ENCODE measurements around the gene KLHL3. TPM values are rescaled to one million over a fixed set of nuclear protein-coding genes. Genes with fewer than 3 reads are reported as not detected.
A peak's percentile ranks its signal among the peaks of the same experiment; 100 is the strongest.
"Not testable (repeated sequence)": the region's sequence is repeated elsewhere in the genome, so short reads cannot be mapped to it uniquely, and the experiment has no call there.

Gene KLHL3
- total RNA-seq, 2 experiments from 2014 or later = 16.3 to 21.2 TPM

- Mint-ChIP-seq H3K27ac (peak overlapping the region; percentile 71), H3K4me1 (peaks cover 26% of the 10 kb centered on the region), H3K9me3 (no peaks in the 10 kb centered on the region), H3K36me3 (peaks cover 8% of the 10 kb centered on the region), H3K27me3 (no peaks in the 10 kb centered on the region), H3K4me3 (peak overlapping the region; percentile 47)
- DNase-seq (no peak), ATAC-seq (ENCODE audit: low read depth) (peak; percentile 30)
- POLR2A ChIA-PET = interaction anchor here (0.9 to 2.1 kb wide), 7 partner anchors 16 to 89 kb away, joined by 3 to 15 read pairs (median 3); partner anchors contain the start of genes HNRNPA0 and KLHL3
Observed at GRCh38 chr5:137666461-137666850, 69.4 kb downstream of the KLHL3 start.

GRCh38 chr5:137665678-137666460 is 70.0 kb downstream of the KLHL3 start:
- DNase-seq (peak; percentile 47), ATAC-seq (ENCODE audit: low read depth) (peak; percentile 100)
- H3K36me3 Mint-ChIP-seq = peaks cover 5% of the 10 kb centered on the region
- H3K4me3 Mint-ChIP-seq = peak overlapping the region; percentile 47
- H3K27ac Mint-ChIP-seq = peak overlapping the region; percentile 71
- no peaks in the 10 kb centered on the region for H3K9me3 Mint-ChIP-seq
- POLR2A ChIA-PET = interaction anchor here (0.9 to 2.1 kb wide), 6 partner anchors 17 to 89 kb away, joined by 3 to 15 read pairs (median 4); partner anchors contain the start of genes HNRNPA0 and KLHL3
- peaks cover 27% of the 10 kb centered on the region for H3K4me1 Mint-ChIP-seq
- no peaks in the 10 kb centered on the region for H3K27me3 Mint-ChIP-seq

GRCh38 chr5:137660349-137660817 is 75.5 kb downstream of the KLHL3 start:
- Mint-ChIP-seq H3K4me3 (no peak overlapping the region), H3K36me3 (peaks cover 7% of the 10 kb centered on the region), H3K4me1 (peaks cover 13% of the 10 kb centered on the region), H3K27ac (no peak overlapping the region), H3K9me3 (no peaks in the 10 kb centered on the region), H3K27me3 (no peaks in the 10 kb centered on the region)
- peak; percentile 91 for ATAC-seq (ENCODE audit: low read depth)
- POLR2A ChIA-PET = interaction anchor here (1.0 to 2.2 kb wide), 4 partner anchors 76 to 94 kb away, joined by 3 to 14 read pairs (median 8); partner anchors contain the start of genes HNRNPA0 and KLHL3
- peak; percentile 63 for DNase-seq

GRCh38 chr5:137659209-137659608 is 76.7 kb downstream of the KLHL3 start:
- POLR2A ChIA-PET = interaction anchor here (0.6 to 0.9 kb wide), 2 partner anchors 83 to 92 kb away, joined by 3 to 4 read pairs; no protein-coding TSS in a partner anchor
- Mint-ChIP-seq H3K9me3 (no peaks in the 10 kb centered on the region), H3K36me3 (peaks cover 7% of the 10 kb centered on the region), H3K27me3 (no peaks in the 10 kb centered on the region), H3K27ac (no peak overlapping the region), H3K4me1 (peaks cover 11% of the 10 kb centered on the region), H3K4me3 (no peak overlapping the region)
- ATAC-seq (ENCODE audit: low read depth) (no peak), DNase-seq (no peak)

GRCh38 chr5:137658324-137658723 is 77.6 kb downstream of the KLHL3 start:
- Mint-ChIP-seq H3K9me3 (no peaks in the 10 kb centered on the region), H3K36me3 (peaks cover 7% of the 10 kb centered on the region), H3K27ac (no peak overlapping the region), H3K27me3 (no peaks in the 10 kb centered on the region), H3K4me3 (no peak overlapping the region), H3K4me1 (peaks cover 11% of the 10 kb centered on the region)
- POLR2A ChIA-PET = interaction anchor here (0.9 kb wide), 1 partner anchor 95 kb away, joined by 3 read pairs; the partner anchor contains the start of gene HNRNPA0
- ATAC-seq (ENCODE audit: low read depth) = no peak
- DNase-seq = no peak

GRCh38 chr5:137657073-137657472 is 78.8 kb downstream of the KLHL3 start:
- POLR2A ChIA-PET = no interaction called here
- H3K36me3 Mint-ChIP-seq = peaks cover 7% of the 10 kb centered on the region
- ATAC-seq (ENCODE audit: low read depth) (no peak), DNase-seq (no peak)
- H3K27me3 Mint-ChIP-seq = no peaks in the 10 kb centered on the region
- H3K9me3 Mint-ChIP-seq = no peaks in the 10 kb centered on the region
- peaks cover 8% of the 10 kb centered on the region for H3K4me1 Mint-ChIP-seq
- H3K27ac Mint-ChIP-seq = no peak overlapping the region
- H3K4me3 Mint-ChIP-seq = no peak overlapping the region

- H3K9me3 Mint-ChIP-seq = no peaks in the 10 kb centered on the region
- DNase-seq (no peak), ATAC-seq (ENCODE audit: low read depth) (no peak)
- no peak overlapping the region for H3K4me3 Mint-ChIP-seq
- peaks cover 5% of the 10 kb centered on the region for H3K4me1 Mint-ChIP-seq
- peaks cover 7% of the 10 kb centered on the region for H3K36me3 Mint-ChIP-seq
- POLR2A ChIA-PET = no interaction called here
- no peak overlapping the region for H3K27ac Mint-ChIP-seq
- H3K27me3 Mint-ChIP-seq = no peaks in the 10 kb centered on the region
Observed at GRCh38 chr5:137656558-137656957, 79.3 kb downstream of the KLHL3 start.

- POLR2A ChIA-PET = no interaction called here
- no peak overlapping the region for H3K4me3 Mint-ChIP-seq
- H3K9me3 Mint-ChIP-seq = no peaks in the 10 kb centered on the region
- no peak overlapping the region for H3K27ac Mint-ChIP-seq
- no peaks in the 10 kb centered on the region for H3K27me3 Mint-ChIP-seq
- H3K4me1 Mint-ChIP-seq = no peaks in the 10 kb centered on the region
- ATAC-seq (ENCODE audit: low read depth) (no peak), DNase-seq (no peak)
- H3K36me3 Mint-ChIP-seq = peaks cover 15% of the 10 kb centered on the region
Observed at GRCh38 chr5:137651022-137651421, 84.9 kb downstream of the KLHL3 start.

- H3K9me3 Mint-ChIP-seq = peaks cover 1% of the 10 kb centered on the region
- no peaks in the 10 kb centered on the region for H3K4me1 Mint-ChIP-seq
- H3K27me3 Mint-ChIP-seq = no peaks in the 10 kb centered on the region
- DNase-seq = no peak
- H3K4me3 Mint-ChIP-seq = no peak overlapping the region
- no peak overlapping the region for H3K27ac Mint-ChIP-seq
- no peak for ATAC-seq (ENCODE audit: low read depth)
- POLR2A ChIA-PET = no interaction called here
- H3K36me3 Mint-ChIP-seq = peaks cover 16% of the 10 kb centered on the region
Observed at GRCh38 chr5:137649228-137649935, 86.5 kb downstream of the KLHL3 start.

- Mint-ChIP-seq H3K4me1 (no peaks in the 10 kb centered on the region), H3K27me3 (no peaks in the 10 kb centered on the region), H3K36me3 (peaks cover 16% of the 10 kb centered on the region), H3K4me3 (no peak overlapping the region), H3K27ac (no peak overlapping the region), H3K9me3 (peaks cover 1% of the 10 kb centered on the region)
- POLR2A ChIA-PET = no interaction called here
- DNase-seq = no peak
- ATAC-seq (ENCODE audit: low read depth) = no peak
Observed at GRCh38 chr5:137648361-137648760, 87.5 kb downstream of the KLHL3 start.

GRCh38 chr5:137647401-137647800 is 88.5 kb downstream of the KLHL3 start:
- Mint-ChIP-seq H3K27ac (no peak overlapping the region), H3K4me3 (no peak overlapping the region), H3K4me1 (no peaks in the 10 kb centered on the region), H3K9me3 (peaks cover 1% of the 10 kb centered on the region), H3K27me3 (no peaks in the 10 kb centered on the region), H3K36me3 (peaks cover 16% of the 10 kb centered on the region)
- POLR2A ChIA-PET = no interaction called here
- ATAC-seq (ENCODE audit: low read depth) (no peak), DNase-seq (no peak)

- ATAC-seq (ENCODE audit: low read depth) (no peak), DNase-seq (no peak)
- Mint-ChIP-seq H3K36me3 (peaks cover 16% of the 10 kb centered on the region), H3K4me1 (no peaks in the 10 kb centered on the region), H3K27ac (no peak overlapping the region), H3K9me3 (peaks cover 1% of the 10 kb centered on the region), H3K4me3 (no peak overlapping the region), H3K27me3 (no peaks in the 10 kb centered on the region)
- POLR2A ChIA-PET = no interaction called here
Observed at GRCh38 chr5:137646761-137647160, 89.1 kb downstream of the KLHL3 start.

GRCh38 chr5:137643081-137643480 is 92.8 kb downstream of the KLHL3 start:
- H3K27ac Mint-ChIP-seq; H3K4me3 Mint-ChIP-seq; ATAC-seq (ENCODE audit: low read depth); H3K27me3 Mint-ChIP-seq; H3K4me1 Mint-ChIP-seq; DNase-seq; POLR2A ChIA-PET; H3K9me3 Mint-ChIP-seq: not testable (repeated sequence)
- peaks cover 14% of the 10 kb centered on the region for H3K36me3 Mint-ChIP-seq
